Measurements from ENCODE around the gene VPS26C.

VPS26C gene

DNA sequence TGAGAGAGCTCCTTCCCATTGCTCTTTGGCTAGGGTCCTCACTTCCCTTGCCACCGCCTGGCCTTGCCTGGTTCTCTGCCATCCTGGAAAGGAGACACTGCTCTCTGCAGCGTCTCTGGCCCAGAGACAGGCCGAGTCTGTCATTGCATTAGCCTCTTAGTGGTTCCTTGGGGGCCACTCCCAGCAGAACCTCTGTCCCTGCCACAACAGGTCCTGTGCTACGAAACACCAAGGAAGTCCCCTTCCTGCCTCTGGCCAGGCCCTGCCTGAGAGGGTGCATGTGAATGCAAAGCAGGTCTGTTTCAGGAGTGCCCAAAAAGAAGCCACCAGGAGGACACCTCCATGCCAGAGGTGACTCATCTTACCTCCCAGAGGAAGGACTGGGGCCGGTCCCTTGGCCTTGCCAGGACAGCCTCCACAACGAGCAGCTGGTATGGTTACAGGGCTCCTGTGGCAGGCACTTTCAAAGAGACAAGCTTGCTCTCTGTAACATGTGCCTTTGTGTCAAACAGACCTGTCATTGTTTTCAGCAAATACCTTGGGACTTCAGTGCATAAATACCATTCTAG, 59.6 kb downstream of the VPS26C start:
- H3K27ac ChIP-seq = no peak overlapping the region
- TF ChIP-seq ZFX (IDR thresholded peaks at IDR 0.05) = no peak
- TF ChIP-seq, protein P1, sequence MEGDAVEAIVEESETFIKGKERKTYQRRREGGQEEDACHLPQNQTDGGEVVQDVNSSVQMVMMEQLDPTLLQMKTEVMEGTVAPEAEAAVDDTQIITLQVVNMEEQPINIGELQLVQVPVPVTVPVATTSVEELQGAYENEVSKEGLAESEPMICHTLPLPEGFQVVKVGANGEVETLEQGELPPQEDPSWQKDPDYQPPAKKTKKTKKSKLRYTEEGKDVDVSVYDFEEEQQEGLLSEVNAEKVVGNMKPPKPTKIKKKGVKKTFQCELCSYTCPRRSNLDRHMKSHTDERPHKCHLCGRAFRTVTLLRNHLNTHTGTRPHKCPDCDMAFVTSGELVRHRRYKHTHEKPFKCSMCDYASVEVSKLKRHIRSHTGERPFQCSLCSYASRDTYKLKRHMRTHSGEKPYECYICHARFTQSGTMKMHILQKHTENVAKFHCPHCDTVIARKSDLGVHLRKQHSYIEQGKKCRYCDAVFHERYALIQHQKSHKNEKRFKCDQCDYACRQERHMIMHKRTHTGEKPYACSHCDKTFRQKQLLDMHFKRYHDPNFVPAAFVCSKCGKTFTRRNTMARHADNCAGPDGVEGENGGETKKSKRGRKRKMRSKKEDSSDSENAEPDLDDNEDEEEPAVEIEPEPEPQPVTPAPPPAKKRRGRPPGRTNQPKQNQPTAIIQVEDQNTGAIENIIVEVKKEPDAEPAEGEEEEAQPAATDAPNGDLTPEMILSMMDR (conservative IDR thresholded peaks at IDR 0.05) = no peak

- TF ChIP-seq ZFX (IDR thresholded peaks at IDR 0.05) = no peak
- TF ChIP-seq, protein P1 (conservative IDR thresholded peaks at IDR 0.05) = no peak
- no peak overlapping the region for H3K27ac ChIP-seq
These were observed 60.6 kb downstream of the VPS26C start for GRCh38 chr21:37206496-37206895.

DNA sequence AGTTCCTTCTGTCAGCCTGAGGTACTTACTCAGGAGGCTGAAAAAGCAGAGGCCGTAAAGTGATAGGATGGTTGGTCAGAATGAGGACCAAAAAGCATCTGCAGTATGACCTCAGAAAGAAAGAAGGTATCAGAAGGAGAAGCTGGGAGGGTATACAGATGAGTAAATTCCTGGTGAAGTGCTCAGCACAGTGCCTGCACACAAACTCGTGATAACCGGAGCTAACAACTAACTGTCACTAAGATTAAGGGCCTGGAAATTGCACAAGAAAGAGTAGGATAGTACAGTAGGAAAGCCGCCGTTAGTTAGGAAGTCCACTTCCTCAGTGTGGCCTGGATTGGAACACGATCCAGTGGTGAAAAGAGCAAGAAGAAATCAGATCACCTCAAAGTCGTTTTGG, 62.6 kb downstream of the VPS26C start:
- TF ChIP-seq, protein P1 (conservative IDR thresholded peaks at IDR 0.05) = no peak
- TF ChIP-seq ZFX (IDR thresholded peaks at IDR 0.05) = no peak
- no peak overlapping the region for H3K27ac ChIP-seq

DNA sequence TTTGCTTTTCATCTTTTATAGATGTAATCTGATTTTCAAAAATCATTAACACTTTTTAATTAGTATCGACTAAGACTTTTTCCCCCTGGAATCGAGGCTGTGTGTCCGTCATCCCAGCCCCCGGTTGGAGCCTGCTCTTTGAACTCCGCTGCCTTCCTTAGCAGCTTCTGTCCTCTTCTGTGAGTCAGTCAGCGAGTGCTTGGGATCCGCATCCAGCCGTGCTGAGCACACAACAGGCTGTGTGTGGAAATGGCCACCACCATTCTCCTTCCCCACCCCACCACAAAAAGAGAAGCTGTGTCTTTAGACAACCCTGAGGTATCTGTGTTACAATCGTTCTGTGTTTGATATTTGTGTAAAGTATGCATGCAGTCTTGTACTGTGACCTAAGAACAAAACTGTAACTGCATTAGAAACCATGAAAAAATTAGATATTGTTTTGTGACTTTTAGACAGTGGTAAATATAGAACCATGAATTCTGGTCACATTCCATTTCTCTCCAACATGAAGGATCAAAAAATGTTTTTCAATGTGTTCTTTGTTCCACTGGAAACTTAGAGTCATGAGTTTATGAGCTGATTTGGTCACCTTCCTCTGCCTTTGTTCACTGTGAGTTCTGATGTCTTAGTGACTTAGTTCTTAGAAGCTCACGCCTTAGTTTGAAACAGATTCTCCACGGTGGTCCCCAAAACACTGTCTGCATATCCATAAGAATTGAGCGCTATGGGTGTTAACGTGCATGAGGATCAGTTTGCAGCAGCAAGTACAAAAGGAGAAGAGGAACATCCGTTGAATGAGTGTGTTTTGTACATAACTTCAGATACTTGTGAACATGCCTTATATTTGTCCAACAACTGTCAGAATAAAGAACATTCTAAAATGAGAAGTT, 64.7 kb downstream of the VPS26C start:
- H3K27ac ChIP-seq = no peak overlapping the region
- TF ChIP-seq, protein P1 (conservative IDR thresholded peaks at IDR 0.05) = no peak
- no peak for TF ChIP-seq ZFX (IDR thresholded peaks at IDR 0.05)

- TF ChIP-seq, protein P1 (conservative IDR thresholded peaks at IDR 0.05) = no peak
- TF ChIP-seq ZFX (IDR thresholded peaks at IDR 0.05) = no peak
- no peak overlapping the region for H3K27ac ChIP-seq
These were observed 66.3 kb downstream of the VPS26C start for GRCh38 chr21:37200641-37201480.

- TF ChIP-seq, protein P1 (conservative IDR thresholded peaks at IDR 0.05) = no peak
- TF ChIP-seq ZFX (IDR thresholded peaks at IDR 0.05) = no peak
- H3K27ac ChIP-seq = no peak overlapping the region
These were observed 67.8 kb downstream of the VPS26C start for GRCh38 chr21:37199057-37199924.

All from C4-2B (cell line).